K562 (cell line): ENCODE results near the gene TMEM86A. TPM values are rescaled to one million over a fixed set of nuclear protein-coding genes. Genes with fewer than 3 reads are reported as not detected.
A peak's percentile ranks its signal among the peaks of the same experiment; 100 is the strongest.

Experiments used
- ATAC-seq: fragments of 200-7000 bp; cut with Tn5 transposase; 3 replicates; pipeline ENCODE4 v1.9.1; 2020; ENCODE audit warnings: moderate library complexity
- BruUV-seq: library from RNA; stranded (reverse); fragments of 400-500 nt; replicated peaks from 2 replicates; lab custom pipeline; 2021; lab: Mats Ljungman, UMichigan
- CTCF ChIA-PET: fragments of 300-600 bp; formaldehyde crosslinking; extraction: SDS; loops from one replicate; lab custom pipeline; 2021; ENCODE audit warnings: low intra/inter-chr PET ratio; lab: Yijun Ruan, JAX
- POLR2A ChIA-PET: fragments of 300-600, 350-650 bp; sonication (Branson Sonifier 250); formaldehyde crosslinking; extraction: SDS; loops from one replicate; lab custom pipeline; 2021; ENCODE audit warnings: antibody characterized with exemption, inconsistent platforms; lab: Yijun Ruan, JAX
- DNase-seq, 4 experiments: peaks; one replicate each; pipeline versions ENCODE4 v3.0.0 to v3.0.0-alpha.2; 2011 to 2018; ENCODE audit warnings: low spot score in 3 of 4, mixed read lengths in 3 of 4; ENCODE audit errors: extremely low read depth in 1 of 4
- FAIRE-seq: peaks from 2 replicates; lab custom pipeline; 2011; peaks lifted over from hg19 to GRCh38; lab: Jason Lieb, UNC
- H2AFZ ChIP-seq: 2 replicates; pipeline ENCODE4 v1.6.0; 2011; ENCODE audit warnings: low read depth, low read length, control low read depth, inconsistent platforms
- H3K27ac ChIP-seq: fragments of 200-600 bp; 3 replicates; pipeline ENCODE4 v1.8.0; 2011; ENCODE audit warnings: low read depth, mild to moderate bottlenecking, control low read depth, inconsistent platforms, low read length, moderate library complexity, mixed read lengths; ENCODE audit errors: extremely low read depth
- H3K27me3 ChIP-seq, 2 experiments: fragments of 300-600 bp in 1 of 2; 2 replicates in 1 of 2; 3 replicates in 1 of 2; pipeline versions ENCODE4 v1.6.0 to v1.8.0; 2011; ENCODE audit warnings: inconsistent platforms in 2 of 2, low read length in 2 of 2, mild to moderate bottlenecking in 1 of 2, mixed read lengths in 1 of 2, moderate library complexity in 1 of 2; ENCODE audit not compliant: control insufficient read depth in 2 of 2, insufficient read depth in 2 of 2
- H3K36me3 ChIP-seq: fragments of 300-600 bp; 3 replicates; pipeline ENCODE4 v1.8.0; 2011; ENCODE audit warnings: mild to moderate bottlenecking, low read length, inconsistent platforms; ENCODE audit not compliant: control insufficient read depth, insufficient read depth
- H3K4me1 ChIP-seq, 2 experiments: fragments of 200-600 bp in 1 of 2; replicated peaks in 1 of 2; 2 replicates in 1 of 2; 3 replicates in 1 of 2; pipeline versions ENCODE4 v1.5.1 to v1.8.0; 2011; ENCODE audit warnings: inconsistent platforms in 2 of 2, low read length in 2 of 2, mild to moderate bottlenecking in 1 of 2, mixed read lengths in 1 of 2, moderate library complexity in 1 of 2; ENCODE audit not compliant: control insufficient read depth in 2 of 2, insufficient read depth in 2 of 2
- H3K4me2 ChIP-seq: 2 replicates; pipeline ENCODE4 v1.6.1; 2011; ENCODE audit warnings: low read length, control low read depth, inconsistent platforms, mixed read lengths; ENCODE audit not compliant: insufficient read depth
- H3K4me3 ChIP-seq: fragments of 200-600 bp; sonication (generic), shearing (Covaris generic); 2 replicates; pipeline ENCODE4 v1.5.1; 2016; ENCODE audit warnings: control low read depth, inconsistent platforms
- H3K79me2 ChIP-seq: fragments of 200-600 bp; 3 replicates; pipeline ENCODE4 v1.8.0; 2011; ENCODE audit warnings: low read length, inconsistent platforms; ENCODE audit not compliant: control insufficient read depth, insufficient read depth
- H3K9ac ChIP-seq, 2 experiments: 2 replicates each; pipeline versions ENCODE4 v1.6.0 to v1.6.1; 2011; ENCODE audit warnings: low read depth in 2 of 2, low read length in 2 of 2, control low read depth in 1 of 2, inconsistent platforms in 1 of 2, mild to moderate bottlenecking in 1 of 2, mixed read lengths in 1 of 2; ENCODE audit not compliant: insufficient read depth in 1 of 2
- H3K9me1 ChIP-seq: one replicate; pipeline ENCODE4 v1.6.0; 2011; ENCODE audit warnings: inconsistent platforms, mild to moderate bottlenecking, low read length, moderate library complexity; ENCODE audit not compliant: control insufficient read depth, insufficient read depth
- H3K9me3 ChIP-seq: replicated peaks from 2 replicates; pipeline ENCODE4 v1.5.1; 2011; ENCODE audit warnings: low read depth, low read length, inconsistent platforms; ENCODE audit not compliant: control insufficient read depth, insufficient read depth
- H4K20me1 ChIP-seq: replicated peaks from 2 replicates; pipeline ENCODE4 v1.6.1; 2011; ENCODE audit warnings: low read length, inconsistent platforms, mixed read lengths; ENCODE audit not compliant: control insufficient read depth, insufficient read depth
- ARID1B ChIP-seq: fragments of 450-650 bp; IDR thresholded peaks from 2 replicates; pipeline ENCODE4 v1.6.1; 2016; ENCODE audit warnings: antibody characterized with exemption, mild to moderate bottlenecking, inconsistent platforms
- ATF3 ChIP-seq, 2 experiments: fragments of 450-650 bp in 1 of 2; sonication (generic) in 1 of 2; formaldehyde crosslinking in 1 of 2; IDR thresholded peaks in 1 of 2; conservative IDR thresholded peaks in 1 of 2; 2 replicates each; pipeline versions ENCODE4 v1.6.1 to v1.8.1; 2016 to 2023; ENCODE audit warnings: mild to moderate bottlenecking in 2 of 2, moderate library complexity in 2 of 2, inconsistent platforms in 1 of 2, missing genetic modification reagents in 1 of 2
- C11orf30 ChIP-seq: fragments of 450-650 bp; IDR thresholded peaks from 2 replicates; pipeline ENCODE4 v1.6.1; 2016; ENCODE audit warnings: low read depth, mild to moderate bottlenecking
- DPF2 ChIP-seq: fragments of 450-650 bp; IDR thresholded peaks from 2 replicates; pipeline ENCODE4 v1.6.1; 2016
- ETV1 ChIP-seq: fragments of 450-650 bp; conservative IDR thresholded peaks from 2 replicates; pipeline ENCODE4 v1.6.1; 2016; ENCODE audit warnings: missing genetic modification characterization, control low read depth, low read depth, missing compliant biosample characterization
- ETV6 ChIP-seq, 3 experiments: fragments of 150-350 bp in 1 of 3; sonication (generic) in 1 of 3; formaldehyde crosslinking in 1 of 3; IDR thresholded peaks; 2 replicates each; pipeline versions ENCODE4 v1.6.1 to v1.8.0; 2014 to 2022; ENCODE audit warnings: borderline replicate concordance in 2 of 3, low read depth in 2 of 3, antibody characterized with exemption in 1 of 3, low read length in 1 of 3, mild to moderate bottlenecking in 1 of 3, missing genetic modification reagents in 1 of 3
- FOSL1 ChIP-seq: fragments of 200-800 bp; sonication (Bioruptor generic); conservative IDR thresholded peaks from 2 replicates; pipeline ENCODE4 v1.6.1; 2016; ENCODE audit warnings: missing genetic modification characterization, missing compliant biosample characterization
- FOXK2 ChIP-seq, 2 experiments: fragments of 450-650 bp; IDR thresholded peaks in 1 of 2; conservative IDR thresholded peaks in 1 of 2; 2 replicates each; pipeline ENCODE4 v1.6.1; 2016; ENCODE audit warnings: low read depth in 2 of 2, mild to moderate bottlenecking in 1 of 2
- HMBOX1 ChIP-seq: sonication (generic); IDR thresholded peaks from 2 replicates; pipeline ENCODE4 v1.6.1; 2016
- NCOR1 ChIP-seq: fragments of 450-650 bp; IDR thresholded peaks from 2 replicates; pipeline ENCODE4 v1.6.1; 2016; ENCODE audit warnings: mild to moderate bottlenecking, moderate library complexity
- NFE2 ChIP-seq: IDR thresholded peaks from 2 replicates; pipeline ENCODE4 v1.6.1; 2014; ENCODE audit warnings: antibody characterized with exemption, low read depth
- SMARCA4 ChIP-seq: fragments of 450-650 bp; IDR thresholded peaks from 2 replicates; pipeline ENCODE4 v1.6.1; 2016
- TRIM24 ChIP-seq, 2 experiments: fragments of 450-650 bp; IDR thresholded peaks; 2 replicates each; pipeline ENCODE4 v1.6.1; 2016
- ZNF507 ChIP-seq: conservative IDR thresholded peaks from 2 replicates; pipeline ENCODE4 v1.6.1; 2017; ENCODE audit warnings: missing genetic modification characterization, missing compliant biosample characterization
- WGBS: fragments of 100-300 bp; shearing (Covaris generic); methylation state at CpG from one replicate; pipeline ENCODE4 v1.1.6; 2016; ENCODE audit warnings: low coverage, mixed read lengths; ENCODE audit not compliant: insufficient coverage; ENCODE audit errors: missing lambda C conversion rate; 5-methylcytosine and 5-hydroxymethylcytosine counted together
- in situ Hi-C: fragments of 300-500 bp; cut with MboI; formaldehyde crosslinking; loops from 4 replicates; pipeline ENCODE4 v1.15.0; 2018; ENCODE audit warnings: inconsistent platforms, mixed read lengths
- intact Hi-C: fragments of 100-400 bp; cut with micrococcal nuclease; formaldehyde crosslinking; loops from 2 replicates; pipeline ENCODE4 v1.14.2; 2022
- polyA plus RNA-seq, 8 experiments: library from polyadenylated mRNA; depleted of rRNA in 4 of 8; stranded (reverse) in 5 of 8; unstranded in 3 of 8; fragments of >200 nt; fragmentation: Nextera tagmentation in 2 of 8; fragmentation: Illumina TruSeq in 1 of 8; extraction: Ambion mirVana in 2 of 8; extraction: Trizol in 1 of 8; gene quantifications; 2 replicates each; pipeline versions ENCODE4 v1.2.1 to v1.2.3, GENCODE V29; 2011 to 2014; ENCODE audit warnings: inconsistent platforms in 1 of 8, missing spikeins in 1 of 8
- total RNA-seq, 7 experiments: library from RNA; depleted of rRNA in 6 of 7; stranded (reverse); fragments of >200 nt in 6 of 7; fragmentation: Illumina TruSeq in 2 of 7; extraction: Trizol in 2 of 7; gene quantifications; 2 replicates each; pipeline versions ENCODE4 v1.2.1 to v1.2.3, GENCODE V29; 2011 to 2021; ENCODE audit warnings: low replicate concordance in 1 of 7

The TMEM86A gene
- total and polyA plus RNA-seq, 9 of the 15 experiments (the other 6 are each of a cell fraction or from before 2014, with no cell fraction given), result 0.22 to 1.3 (median 0.40) TPM; not detected in 2

- ATAC-seq, result peak; percentile 57
- ChIA-PET CTCF (no interaction called here), POLR2A (interaction anchor here (0.7 kb wide), 1 partner anchor 29 kb away, joined by 5 read pairs; no protein-coding TSS in a partner anchor)
- H3K79me2 ChIP-seq, result no peaks in the 10 kb centered on the region; the same call in 2 of the 3 replicates
- no peak overlapping the region; the same call in 1 of the 2 replicates for H3K4me2 ChIP-seq
- no TSS peak for BruUV-seq
- H4K20me1 ChIP-seq, result no peaks in the 10 kb centered on the region
- H2AFZ ChIP-seq, result no peak overlapping the region
- peak in 1 of 4 experiments; percentile 22 for DNase-seq
- H3K4me1 ChIP-seq, result peaks cover 5 to 6% of the 10 kb centered on the region in 2 experiments
- H3K36me3 ChIP-seq, result no peaks in the 10 kb centered on the region
- peak; percentile 30; the same call in 1 of the 2 replicates for TF ChIP-seq ARID1B
- peak; percentile 41 for TF ChIP-seq DPF2
- TF ChIP-seq ZNF507, result no peak
- TF ChIP-seq NFE2, result peak; percentile 36; the same call in 1 of the 2 replicates
- peak; percentile 17; the same call in 1 of the 2 replicates for TF ChIP-seq HMBOX1
- peak; percentile 43; the same call in 1 of the 2 replicates for TF ChIP-seq ATF3 (IDR thresholded peaks at IDR 0.05)
- no peak for TF ChIP-seq ATF3 (CRISPR knock-in tag; conservative IDR thresholded peaks at IDR 0.05)
- TF ChIP-seq TRIM24 (IDR thresholded peaks at IDR 0.05), result no peak
- peak; percentile 53; the same call in 1 of the 2 replicates for TF ChIP-seq FOSL1
- TF ChIP-seq SMARCA4, result 0 out of 2 replicates have a peak, but pooled peaks have one; percentile 25
- TF ChIP-seq NCOR1, result no peak
- TF ChIP-seq ETV1 (tag), result peak; percentile 36; the same call in 1 of the 2 replicates
- 0 out of 4 replicates have a peak, but pooled peaks of 1 of the 2 experiments have one; percentile 5 for TF ChIP-seq FOXK2 (conservative IDR thresholded peaks at IDR 0.05 in 1 of 2, IDR thresholded peaks at IDR 0.05 in 1 of 2; ENCODE audit: low read depth in 2 of 2)
- TF ChIP-seq ETV6 (IDR thresholded peaks at IDR 0.05; ENCODE audit: borderline replicate concordance in 1 of 2, low read depth in 2 of 2, low read length in 1 of 2), result no peak
- TF ChIP-seq ETV6 (CRISPR knock-in tag; IDR thresholded peaks at IDR 0.05; ENCODE audit: borderline replicate concordance), result no peak
- TF ChIP-seq C11orf30, result peak; percentile 54; the same call in 1 of the 2 replicates
- no peak overlapping the region for H3K9ac ChIP-seq
- no peak for FAIRE-seq
- intact Hi-C loops (no loop called here), in situ Hi-C loops (no loop called here)
- no peaks in the 10 kb centered on the region for H3K9me1 ChIP-seq
- H3K4me3 ChIP-seq, result no peak overlapping the region
- no peak overlapping the region for H3K27ac ChIP-seq
- H3K9me3 ChIP-seq, result no peaks in the 10 kb centered on the region
- WGBS, result 3% methylated on average over 2 of the region's 2 CpGs
- H3K27me3 ChIP-seq, result peaks cover 4 to 7% of the 10 kb centered on the region in 2 experiments; a peak in 3 of 5 replicates
Observed at GRCh38 chr11:18669219-18669596, 29.4 kb upstream of the TMEM86A start.
